Ascending aorta (tissue), 2 donors: ENCODE measurements around the gene CLMN. TPM values are rescaled to one million over a fixed set of nuclear protein-coding genes. Genes with fewer than 3 reads are reported as not detected.

Source experiments
- DNase-seq, 2 donors: peaks; one replicate each; pipeline ENCODE4 v3.0.0-alpha.2; 2019; ENCODE audit warnings: low spot score in 2 of 2
- H3K27ac ChIP-seq, 2 donors: fragments of 200-600 bp; sonication (generic); one replicate each; pipeline ENCODE4 v1.5.1; 2016 to 2017; ENCODE audit warnings: mild to moderate bottlenecking in 1 of 2
- H3K27me3 ChIP-seq: fragments of 200-600 bp; sonication (generic); one replicate; pipeline ENCODE4 v1.5.1; 2017
- H3K36me3 ChIP-seq, 2 donors: fragments of 200-600 bp; sonication (generic); one replicate each; pipeline ENCODE4 v1.5.1; 2016
- H3K4me1 ChIP-seq, 2 donors: fragments of 200-600 bp; sonication (generic); one replicate each; pipeline ENCODE4 v1.5.1; 2016 to 2017; ENCODE audit warnings: mild to moderate bottlenecking in 1 of 2
- H3K4me3 ChIP-seq, 2 donors: fragments of 200-600 bp; sonication (generic); one replicate each; pipeline ENCODE4 v1.5.1; 2016 to 2017; ENCODE audit warnings: mild to moderate bottlenecking in 1 of 2
- H3K9me3 ChIP-seq, 2 donors: fragments of 200-600 bp; sonication (generic); one replicate each; pipeline ENCODE4 v1.5.1; 2016
- intact Hi-C: fragments of 100-400 bp; cut with DNase I; formaldehyde crosslinking; loops from one replicate; pipeline ENCODE4 v1.15.1; 2023
- total RNA-seq: library from RNA; depleted of rRNA; stranded (reverse); fragments of >200 nt; gene quantifications from one replicate; pipeline ENCODE4 v1.1.0, GENCODE V29; 2016
- TF ChIP-seq, protein P1 (sequence below), 3 experiments: fragments of 200-600 bp in 2 of 3; fragments of 450-650 bp in 1 of 3; sonication (generic) in 2 of 3; IDR thresholded peaks; one replicate each; pipeline ENCODE4 v1.5.1; 2016 to 2019; ENCODE audit warnings: antibody characterized with exemption in 3 of 3, mild to moderate bottlenecking in 1 of 3, moderate library complexity in 1 of 3

Gene CLMN
- total RNA-seq, 1 donor from 2014 or later, result 4.7 TPM

DNA sequence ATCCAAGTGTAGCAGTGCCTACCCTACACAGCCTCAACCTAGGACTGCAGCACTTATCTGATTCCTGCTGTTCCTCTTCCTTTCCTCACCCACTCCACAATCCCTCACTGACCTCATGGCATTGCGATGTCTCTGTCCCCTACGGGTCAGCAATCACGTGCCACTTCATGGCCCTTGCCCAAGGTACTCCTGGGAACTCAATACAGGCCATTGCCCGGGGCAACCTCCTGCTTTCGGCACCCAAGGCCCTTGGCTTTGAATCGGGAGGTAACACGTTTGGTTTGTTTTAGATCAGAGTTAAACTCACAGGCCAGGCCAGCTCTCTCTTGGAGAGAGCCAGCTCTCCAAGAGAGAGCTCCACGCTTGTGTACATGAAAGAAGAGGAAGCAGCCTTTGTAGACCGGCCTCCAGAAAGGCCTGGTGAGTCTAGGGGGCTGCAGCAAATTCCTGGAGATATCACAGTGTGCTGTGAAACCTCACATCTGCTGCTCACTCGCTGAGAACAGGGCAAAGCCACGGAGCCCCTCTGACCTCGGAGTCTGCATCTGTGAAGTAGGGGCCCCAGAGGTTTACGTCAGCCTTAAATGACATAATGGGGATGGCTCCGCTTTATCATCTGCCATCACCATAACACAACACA is 12.2 kb downstream of the CLMN start:
- Histone ChIP-seq H3K4me1 (no peaks in the 10 kb centered on the region), H3K27me3 (no peaks in the 10 kb centered on the region), H3K4me3 (no peak overlapping the region), H3K36me3 (no peaks in the 10 kb centered on the region), H3K27ac (no peak overlapping the region), H3K9me3 (no peaks in the 10 kb centered on the region)
- no peak for DNase-seq
- TF ChIP-seq, protein P1, sequence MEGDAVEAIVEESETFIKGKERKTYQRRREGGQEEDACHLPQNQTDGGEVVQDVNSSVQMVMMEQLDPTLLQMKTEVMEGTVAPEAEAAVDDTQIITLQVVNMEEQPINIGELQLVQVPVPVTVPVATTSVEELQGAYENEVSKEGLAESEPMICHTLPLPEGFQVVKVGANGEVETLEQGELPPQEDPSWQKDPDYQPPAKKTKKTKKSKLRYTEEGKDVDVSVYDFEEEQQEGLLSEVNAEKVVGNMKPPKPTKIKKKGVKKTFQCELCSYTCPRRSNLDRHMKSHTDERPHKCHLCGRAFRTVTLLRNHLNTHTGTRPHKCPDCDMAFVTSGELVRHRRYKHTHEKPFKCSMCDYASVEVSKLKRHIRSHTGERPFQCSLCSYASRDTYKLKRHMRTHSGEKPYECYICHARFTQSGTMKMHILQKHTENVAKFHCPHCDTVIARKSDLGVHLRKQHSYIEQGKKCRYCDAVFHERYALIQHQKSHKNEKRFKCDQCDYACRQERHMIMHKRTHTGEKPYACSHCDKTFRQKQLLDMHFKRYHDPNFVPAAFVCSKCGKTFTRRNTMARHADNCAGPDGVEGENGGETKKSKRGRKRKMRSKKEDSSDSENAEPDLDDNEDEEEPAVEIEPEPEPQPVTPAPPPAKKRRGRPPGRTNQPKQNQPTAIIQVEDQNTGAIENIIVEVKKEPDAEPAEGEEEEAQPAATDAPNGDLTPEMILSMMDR (IDR thresholded peaks at IDR 0.05), result no peak
- intact Hi-C loops, result no loop called here

DNA sequence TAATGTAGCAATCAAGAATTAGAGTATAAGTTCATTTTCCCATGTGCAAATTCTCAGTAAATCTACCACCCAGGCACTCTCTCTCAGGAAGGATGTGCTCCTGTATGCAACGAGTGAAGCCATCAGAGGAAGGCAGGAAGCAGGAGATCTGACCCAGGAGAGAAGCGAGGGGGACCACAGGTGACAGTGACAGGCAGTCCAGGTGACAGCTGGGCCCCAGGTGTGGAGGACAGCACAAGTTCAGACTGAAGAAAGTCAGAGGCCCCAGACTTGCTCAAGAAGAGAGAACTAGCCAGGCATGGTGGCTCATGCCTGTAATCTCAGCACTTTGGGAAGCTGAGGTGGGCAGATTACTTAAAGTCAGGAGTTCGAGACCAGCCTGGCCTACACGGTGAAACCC is 13.8 kb downstream of the CLMN start:
- intact Hi-C loops, result no loop called here
- Histone ChIP-seq H3K9me3 (no peaks in the 10 kb centered on the region), H3K36me3 (no peaks in the 10 kb centered on the region), H3K27me3 (no peaks in the 10 kb centered on the region), H3K27ac (no peak overlapping the region), H3K4me1 (no peaks in the 10 kb centered on the region), H3K4me3 (no peak overlapping the region)
- DNase-seq, result no peak
- TF ChIP-seq, protein P1 (IDR thresholded peaks at IDR 0.05), result no peak

DNA sequence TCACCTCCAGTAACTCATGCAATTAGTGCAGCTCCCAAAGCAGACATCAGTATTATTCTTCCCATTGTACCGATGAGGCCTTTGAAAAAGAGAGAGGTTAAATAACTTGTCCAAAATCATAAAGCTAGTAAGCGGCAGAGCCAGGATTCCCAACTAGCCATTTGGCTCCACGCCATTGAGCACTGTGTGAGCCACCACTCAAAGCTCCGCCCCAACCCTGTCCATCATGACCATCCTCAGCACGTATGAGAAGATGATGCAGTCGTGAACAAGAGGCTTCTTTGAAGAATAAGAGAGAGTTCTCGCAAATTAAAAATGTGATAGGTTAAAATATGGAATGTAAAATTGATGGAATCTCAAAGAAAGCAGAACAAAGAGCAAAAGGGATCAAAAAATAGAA is 14.6 kb downstream of the CLMN start:
- TF ChIP-seq, protein P1 (IDR thresholded peaks at IDR 0.05), result no peak
- DNase-seq, result no peak

DNA sequence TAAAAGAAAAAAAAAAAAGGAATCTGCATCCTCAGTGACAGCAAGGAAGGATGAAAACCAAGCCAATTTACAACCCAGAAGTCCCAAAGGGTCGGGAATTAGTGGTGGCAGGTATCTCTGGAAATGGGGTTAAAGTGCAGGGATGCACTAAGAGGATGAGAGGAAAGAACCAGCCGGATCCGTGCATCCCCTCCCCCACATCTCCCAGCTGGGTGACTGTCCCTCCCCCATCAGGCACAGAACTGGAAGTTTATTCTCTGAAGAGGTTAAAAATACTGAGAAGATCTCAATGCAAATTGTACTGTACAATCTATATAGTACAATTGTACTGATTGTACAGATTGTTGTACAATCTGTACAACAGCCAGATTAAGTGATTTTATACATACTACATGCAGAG is 15.4 kb downstream of the CLMN start:
- Histone ChIP-seq H3K4me1 (no peaks in the 10 kb centered on the region), H3K27ac (no peak overlapping the region), H3K9me3 (no peaks in the 10 kb centered on the region), H3K36me3 (no peaks in the 10 kb centered on the region), H3K4me3 (no peak overlapping the region), H3K27me3 (no peaks in the 10 kb centered on the region)
- no peak for DNase-seq
- intact Hi-C loops, result no loop called here
- TF ChIP-seq, protein P1 (IDR thresholded peaks at IDR 0.05), result no peak

More for the DNA sequence above, 14.6 kb downstream of the CLMN start:
- intact Hi-C loops, result no loop called here
- Histone ChIP-seq H3K36me3 (no peaks in the 10 kb centered on the region), H3K27ac (no peak overlapping the region), H3K27me3 (no peaks in the 10 kb centered on the region), H3K9me3 (no peaks in the 10 kb centered on the region), H3K4me1 (no peaks in the 10 kb centered on the region), H3K4me3 (no peak overlapping the region)

DNA sequence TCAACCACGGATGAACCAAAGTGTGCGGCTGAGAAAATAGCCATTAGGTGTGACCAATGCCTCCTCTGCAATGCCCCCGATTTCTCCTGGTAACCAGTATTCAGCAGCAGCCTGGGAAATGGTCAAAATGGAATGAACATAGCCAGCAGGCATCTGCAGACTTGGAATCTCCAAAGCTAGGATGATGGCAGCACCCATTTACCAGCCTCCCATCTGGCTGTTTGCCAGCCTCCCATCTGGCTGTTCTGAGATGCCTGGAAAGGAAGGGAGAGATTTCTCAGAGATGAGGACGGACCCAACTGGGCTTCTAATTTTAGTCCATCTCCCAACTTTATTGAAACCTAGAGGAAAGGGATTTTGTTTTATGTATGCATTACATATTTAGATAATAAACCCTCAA is 16.2 kb downstream of the CLMN start:
- no peaks in the 10 kb centered on the region for H3K36me3 ChIP-seq
- H3K27me3 ChIP-seq, result no peaks in the 10 kb centered on the region
- intact Hi-C loops, result no loop called here
- no peaks in the 10 kb centered on the region for H3K4me1 ChIP-seq
- TF ChIP-seq, protein P1 (IDR thresholded peaks at IDR 0.05), result no peak
- H3K4me3 ChIP-seq, result no peak overlapping the region
- no peak overlapping the region for H3K27ac ChIP-seq
- H3K9me3 ChIP-seq, result no peaks in the 10 kb centered on the region
- DNase-seq, result no peak
